ENCODE data around the gene HECTD1. TPM values are rescaled to one million over a fixed set of nuclear protein-coding genes. Genes with fewer than 3 reads are reported as not detected.

HECTD1 gene
- total RNA-seq, 1 experiment from 2014 or later, result 88.5 TPM

DNA sequence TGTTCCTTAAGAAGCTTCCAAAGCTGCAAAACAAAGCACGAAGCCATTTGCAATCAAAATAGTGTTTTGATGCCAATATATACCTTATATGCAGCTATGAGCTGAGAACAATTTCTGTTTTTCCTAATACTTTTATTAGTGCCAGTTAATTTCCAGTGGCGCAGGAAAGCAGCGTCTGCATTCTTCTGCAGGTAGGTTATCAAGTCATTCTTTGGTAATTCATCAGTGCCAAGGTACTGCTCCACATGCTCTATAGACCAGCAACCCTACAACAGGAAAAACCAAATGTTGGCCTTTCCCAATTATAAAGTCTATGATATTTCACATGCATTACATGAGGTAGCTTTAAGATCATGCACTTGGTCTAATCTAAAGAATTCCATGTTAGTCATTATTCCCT lies 93.8 kb downstream of the HECTD1 start (continued):
- TF ChIP-seq SP1 (CRISPR knock-in tag; conservative IDR thresholded peaks at IDR 0.05), result no peak
- TF ChIP-seq ELF4 (CRISPR knock-in tag; IDR thresholded peaks at IDR 0.05; ENCODE audit: low read depth), result no peak
- no peak for TF ChIP-seq IRF1 (CRISPR knock-in tag; IDR thresholded peaks at IDR 0.05)
- TF ChIP-seq ERG (CRISPR knock-in tag; IDR thresholded peaks at IDR 0.05), result no peak
- no peak for TF ChIP-seq ZNF532 (CRISPR knock-in tag; IDR thresholded peaks at IDR 0.05; ENCODE audit: borderline replicate concordance)
- TF ChIP-seq MXD4 (CRISPR knock-in tag; IDR thresholded peaks at IDR 0.05; ENCODE audit: borderline replicate concordance), result no peak
- TF ChIP-seq FOXJ3 (CRISPR knock-in tag; IDR thresholded peaks at IDR 0.05; ENCODE audit: borderline replicate concordance), result no peak
- TF ChIP-seq, protein P1, sequence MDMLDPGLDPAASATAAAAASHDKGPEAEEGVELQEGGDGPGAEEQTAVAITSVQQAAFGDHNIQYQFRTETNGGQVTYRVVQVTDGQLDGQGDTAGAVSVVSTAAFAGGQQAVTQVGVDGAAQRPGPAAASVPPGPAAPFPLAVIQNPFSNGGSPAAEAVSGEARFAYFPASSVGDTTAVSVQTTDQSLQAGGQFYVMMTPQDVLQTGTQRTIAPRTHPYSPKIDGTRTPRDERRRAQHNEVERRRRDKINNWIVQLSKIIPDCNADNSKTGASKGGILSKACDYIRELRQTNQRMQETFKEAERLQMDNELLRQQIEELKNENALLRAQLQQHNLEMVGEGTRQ (CRISPR knock-in tag; IDR thresholded peaks at IDR 0.05), result no peak
- TF ChIP-seq ZSCAN18 (CRISPR knock-in tag; IDR thresholded peaks at IDR 0.05), result no peak
- TF ChIP-seq, protein P2, sequence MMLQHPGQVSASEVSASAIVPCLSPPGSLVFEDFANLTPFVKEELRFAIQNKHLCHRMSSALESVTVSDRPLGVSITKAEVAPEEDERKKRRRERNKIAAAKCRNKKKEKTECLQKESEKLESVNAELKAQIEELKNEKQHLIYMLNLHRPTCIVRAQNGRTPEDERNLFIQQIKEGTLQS (CRISPR knock-in tag; conservative IDR thresholded peaks at IDR 0.05), result no peak
- TF ChIP-seq, protein P3, sequence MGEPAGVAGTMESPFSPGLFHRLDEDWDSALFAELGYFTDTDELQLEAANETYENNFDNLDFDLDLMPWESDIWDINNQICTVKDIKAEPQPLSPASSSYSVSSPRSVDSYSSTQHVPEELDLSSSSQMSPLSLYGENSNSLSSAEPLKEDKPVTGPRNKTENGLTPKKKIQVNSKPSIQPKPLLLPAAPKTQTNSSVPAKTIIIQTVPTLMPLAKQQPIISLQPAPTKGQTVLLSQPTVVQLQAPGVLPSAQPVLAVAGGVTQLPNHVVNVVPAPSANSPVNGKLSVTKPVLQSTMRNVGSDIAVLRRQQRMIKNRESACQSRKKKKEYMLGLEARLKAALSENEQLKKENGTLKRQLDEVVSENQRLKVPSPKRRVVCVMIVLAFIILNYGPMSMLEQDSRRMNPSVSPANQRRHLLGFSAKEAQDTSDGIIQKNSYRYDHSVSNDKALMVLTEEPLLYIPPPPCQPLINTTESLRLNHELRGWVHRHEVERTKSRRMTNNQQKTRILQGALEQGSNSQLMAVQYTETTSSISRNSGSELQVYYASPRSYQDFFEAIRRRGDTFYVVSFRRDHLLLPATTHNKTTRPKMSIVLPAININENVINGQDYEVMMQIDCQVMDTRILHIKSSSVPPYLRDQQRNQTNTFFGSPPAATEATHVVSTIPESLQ (CRISPR knock-in tag; IDR thresholded peaks at IDR 0.05), result no peak

- no peak for ATAC-seq
- H3K9me3 Mint-ChIP-seq, result no peaks in the 10 kb centered on the region
- no peak overlapping the region for H3K27ac Mint-ChIP-seq
- H3K4me3 Mint-ChIP-seq, result no peak overlapping the region
- H3K4me1 Mint-ChIP-seq, result no peaks in the 10 kb centered on the region
- ChIA-PET CTCF (no interaction called here), POLR2A (no interaction called here)
- peaks cover 70% of the 10 kb centered on the region for H3K36me3 Mint-ChIP-seq
- no peaks in the 10 kb centered on the region for H3K27me3 Mint-ChIP-seq (ENCODE audit: low read depth)
- DNase-seq (ENCODE audit: low spot score), result no peak
- TF ChIP-seq ZNF219 (CRISPR knock-in tag; IDR thresholded peaks at IDR 0.05; ENCODE audit: borderline replicate concordance) (no peak), TEAD4 (CRISPR knock-in tag; IDR thresholded peaks at IDR 0.05) (no peak), EMX1 (CRISPR knock-in tag; IDR thresholded peaks at IDR 0.05) (no peak), FOXK1 (CRISPR knock-in tag; IDR thresholded peaks at IDR 0.05) (no peak), ZNF423 (CRISPR knock-in tag; IDR thresholded peaks at IDR 0.05) (no peak)
Observed at GRCh38 chr14:31110872-31111271, 96.7 kb downstream of the HECTD1 start.

Data from WTC11 (cell line).